ENCODE results near the gene ADAP2.

DNA sequence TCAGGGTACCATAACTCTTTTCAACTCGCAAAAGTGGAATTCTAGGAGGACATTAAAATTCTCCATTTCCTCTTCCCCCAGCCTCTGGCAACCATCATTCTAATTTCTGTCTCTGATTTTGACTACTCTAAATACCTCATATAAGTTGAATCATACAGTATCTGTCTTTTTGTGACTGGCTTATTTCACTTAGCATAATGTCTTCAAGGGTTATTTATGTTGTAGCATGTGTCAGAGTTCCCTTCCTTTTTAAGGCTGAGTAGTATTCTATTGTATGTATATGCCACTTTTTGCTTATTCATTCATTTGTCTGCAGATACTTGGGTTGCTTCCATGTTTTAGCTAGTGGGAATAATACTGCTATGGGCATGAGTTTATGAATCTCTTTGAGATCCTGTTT, 61.1 kb downstream of the ADAP2 start:
- TF ChIP-seq, protein P1, sequence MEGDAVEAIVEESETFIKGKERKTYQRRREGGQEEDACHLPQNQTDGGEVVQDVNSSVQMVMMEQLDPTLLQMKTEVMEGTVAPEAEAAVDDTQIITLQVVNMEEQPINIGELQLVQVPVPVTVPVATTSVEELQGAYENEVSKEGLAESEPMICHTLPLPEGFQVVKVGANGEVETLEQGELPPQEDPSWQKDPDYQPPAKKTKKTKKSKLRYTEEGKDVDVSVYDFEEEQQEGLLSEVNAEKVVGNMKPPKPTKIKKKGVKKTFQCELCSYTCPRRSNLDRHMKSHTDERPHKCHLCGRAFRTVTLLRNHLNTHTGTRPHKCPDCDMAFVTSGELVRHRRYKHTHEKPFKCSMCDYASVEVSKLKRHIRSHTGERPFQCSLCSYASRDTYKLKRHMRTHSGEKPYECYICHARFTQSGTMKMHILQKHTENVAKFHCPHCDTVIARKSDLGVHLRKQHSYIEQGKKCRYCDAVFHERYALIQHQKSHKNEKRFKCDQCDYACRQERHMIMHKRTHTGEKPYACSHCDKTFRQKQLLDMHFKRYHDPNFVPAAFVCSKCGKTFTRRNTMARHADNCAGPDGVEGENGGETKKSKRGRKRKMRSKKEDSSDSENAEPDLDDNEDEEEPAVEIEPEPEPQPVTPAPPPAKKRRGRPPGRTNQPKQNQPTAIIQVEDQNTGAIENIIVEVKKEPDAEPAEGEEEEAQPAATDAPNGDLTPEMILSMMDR (IDR thresholded peaks at IDR 0.05) = no peak
- TF ChIP-seq POLR2A (IDR thresholded peaks at IDR 0.05) = no peak
